SK-N-SH (cell line): Measurements from ENCODE around the gene FMR1. TPM values are rescaled to one million over a fixed set of nuclear protein-coding genes. Genes with fewer than 3 reads are reported as not detected.

ENCODE experiments used
- CTCF ChIA-PET: fragments of 300-600, 350-600 bp; formaldehyde crosslinking; extraction: SDS; loops from one replicate; lab custom pipeline; 2021; lab: Yijun Ruan, JAX
- POLR2A ChIA-PET: fragments of 350-600 bp; sonication (Branson Sonifier 250); formaldehyde crosslinking; extraction: SDS; loops from one replicate; lab custom pipeline; 2020; ENCODE audit warnings: antibody characterized with exemption, inconsistent platforms; lab: Yijun Ruan, JAX
- DNase-seq: peaks from one replicate; pipeline ENCODE4 v3.0.0; 2012
- H2AFZ ChIP-seq: fragments of 200-600 bp; sonication (generic); 2 replicates; pipeline ENCODE4 v1.8.1; 2016; ENCODE audit warnings: antibody characterized with exemption, mild to moderate bottlenecking, low read depth
- H3F3A ChIP-seq: fragments of 200-600 bp; sonication (generic); replicated peaks from 2 replicates; pipeline ENCODE3; 2016; ENCODE audit warnings: antibody characterized with exemption, mild to moderate bottlenecking; ENCODE audit not compliant: insufficient read depth
- H3K27ac ChIP-seq, 2 experiments: fragments of 200-500 bp in 1 of 2; fragments of 200-600 bp in 1 of 2; sonication (Bioruptor generic) in 1 of 2; sonication (generic), shearing (Covaris generic) in 1 of 2; 2 replicates each; pipeline versions ENCODE4 v1.5.1 to v1.6.1; 2014 to 2016; ENCODE audit warnings: low read depth in 2 of 2, inconsistent platforms in 1 of 2, low read length in 1 of 2, mild to moderate bottlenecking in 1 of 2, mixed read lengths in 1 of 2
- H3K27me3 ChIP-seq: fragments of 200-600 bp; sonication (generic), shearing (Covaris generic); 2 replicates; pipeline ENCODE4 v1.6.1; 2016; ENCODE audit warnings: mixed run types; ENCODE audit not compliant: insufficient read depth
- H3K36me3 ChIP-seq, 2 experiments: fragments of 200-500 bp in 1 of 2; fragments of 200-600 bp in 1 of 2; sonication (Bioruptor generic) in 1 of 2; sonication (generic) in 1 of 2; replicated peaks in 1 of 2; 2 replicates each; pipeline versions ENCODE3 to v1.5.1; 2014 to 2016; ENCODE audit warnings: low read length in 1 of 2, mild to moderate bottlenecking in 1 of 2; ENCODE audit not compliant: insufficient read depth in 2 of 2, control insufficient read depth in 1 of 2
- H3K4me1 ChIP-seq, 2 experiments: fragments of 200-500 bp in 1 of 2; fragments of 200-600 bp in 1 of 2; sonication (Bioruptor generic) in 1 of 2; sonication (generic), shearing (Covaris generic) in 1 of 2; 2 replicates each; pipeline versions ENCODE4 v1.5.1 to v1.6.1; 2014 to 2016; ENCODE audit warnings: low read depth in 1 of 2, low read length in 1 of 2, mixed run types in 1 of 2; ENCODE audit not compliant: insufficient read depth in 2 of 2, control insufficient read depth in 1 of 2
- H3K4me2 ChIP-seq: fragments of 200-600 bp; sonication (generic), shearing (Covaris generic); 2 replicates; pipeline ENCODE4 v1.6.1; 2017; ENCODE audit warnings: mixed run types
- H3K4me3 ChIP-seq, 2 experiments: fragments of 200-500 bp in 1 of 2; fragments of 200-600 bp in 1 of 2; sonication (Bioruptor generic) in 1 of 2; sonication (generic), shearing (Covaris generic) in 1 of 2; 2 replicates each; pipeline versions ENCODE4 v1.5.1 to v1.8.1; 2014 to 2016; ENCODE audit warnings: low read depth in 2 of 2, inconsistent platforms in 1 of 2, low read length in 1 of 2, mild to moderate bottlenecking in 1 of 2, mixed read lengths in 1 of 2, moderate library complexity in 1 of 2
- H3K79me2 ChIP-seq: fragments of 200-600 bp; sonication (generic); 2 replicates; pipeline ENCODE4 v1.8.1; 2017; ENCODE audit warnings: mild to moderate bottlenecking; ENCODE audit not compliant: insufficient read depth
- H3K9ac ChIP-seq: fragments of 200-600 bp; sonication (generic); 2 replicates; pipeline ENCODE4 v1.6.1; 2017; ENCODE audit warnings: mixed run types
- H3K9me2 ChIP-seq: fragments of 200-600 bp; sonication (generic); 2 replicates; pipeline ENCODE4 v1.6.1; 2017; ENCODE audit warnings: mixed run types
- H3K9me3 ChIP-seq: fragments of 200-600 bp; sonication (generic); 2 replicates; pipeline ENCODE4 v1.6.1; 2017; ENCODE audit warnings: mixed run types, mild to moderate bottlenecking, moderate library complexity
- H4K20me1 ChIP-seq: fragments of 200-600 bp; sonication (generic); 2 replicates; pipeline ENCODE4 v1.6.1; 2017; ENCODE audit warnings: mild to moderate bottlenecking, mixed run types; ENCODE audit not compliant: insufficient read depth
- ELF1 ChIP-seq: IDR thresholded peaks from 2 replicates; pipeline ENCODE4 v1.4.0; 2012
- EP300 ChIP-seq, 2 experiments: IDR thresholded peaks; 2 replicates each; pipeline versions ENCODE4 v1.4.0 to v1.6.1; 2012; ENCODE audit warnings: borderline replicate concordance in 1 of 2, low read depth in 1 of 2, low read length in 1 of 2
- FOXJ3 ChIP-seq: sonication (generic); formaldehyde crosslinking; IDR thresholded peaks from 2 replicates; pipeline ENCODE4 v1.5.1; 2020; ENCODE audit warnings: mild to moderate bottlenecking, missing genetic modification reagents
- FOXM1 ChIP-seq: IDR thresholded peaks from 2 replicates; pipeline ENCODE4 v1.4.0; 2012; ENCODE audit warnings: low read depth, mild to moderate bottlenecking
- GABPA ChIP-seq: IDR thresholded peaks from 2 replicates; pipeline ENCODE4 v1.4.0; 2012; ENCODE audit warnings: low read depth, mild to moderate bottlenecking
- GATA2 ChIP-seq: sonication (generic); formaldehyde crosslinking; IDR thresholded peaks from 2 replicates; pipeline ENCODE4 v1.5.0; 2020; ENCODE audit warnings: mild to moderate bottlenecking, missing genetic modification reagents
- IRF3 ChIP-seq: fragments of 150-350 bp; IDR thresholded peaks from 2 replicates; pipeline ENCODE4 v1.6.1; 2016; ENCODE audit warnings: mild to moderate bottlenecking, low read depth, low read length
- NFIC ChIP-seq: IDR thresholded peaks from 2 replicates; pipeline ENCODE4 v1.4.0; 2012; ENCODE audit warnings: borderline replicate concordance
- PBX3 ChIP-seq: IDR thresholded peaks from 2 replicates; pipeline ENCODE4; 2012
- RAD21 ChIP-seq: IDR thresholded peaks from 2 replicates; pipeline ENCODE4 v1.6.1; 2012; ENCODE audit warnings: mild to moderate bottlenecking, low read length
- REST ChIP-seq: IDR thresholded peaks from 2 replicates; pipeline ENCODE4 v1.6.1; 2012; ENCODE audit warnings: mild to moderate bottlenecking, low read depth, low read length, moderate library complexity
- RFX5 ChIP-seq: IDR thresholded peaks from 2 replicates; pipeline ENCODE4 v1.6.1; 2012; ENCODE audit warnings: mild to moderate bottlenecking, improper control_type of control experiment, low read length
- TCF12 ChIP-seq: IDR thresholded peaks from 2 replicates; pipeline ENCODE4 v1.4.0; 2012
- TEAD4 ChIP-seq: IDR thresholded peaks from 2 replicates; pipeline ENCODE4 v1.4.0; 2012; ENCODE audit warnings: mild to moderate bottlenecking, borderline replicate concordance; ENCODE audit not compliant: insufficient read depth
- USF1 ChIP-seq: IDR thresholded peaks from 2 replicates; pipeline ENCODE4 v1.4.0; 2012; ENCODE audit warnings: low read depth, borderline replicate concordance
- WGBS: methylation state at CpG from one replicate; pipeline ENCODE4 v1.1.6; 2017; ENCODE audit warnings: low lambda C conversion rate; 5-methylcytosine and 5-hydroxymethylcytosine counted together
- polyA plus RNA-seq, 3 experiments: library from polyadenylated mRNA; depleted of rRNA; stranded (reverse); fragments of >200 nt; gene quantifications; 2 replicates each; pipeline ENCODE4 v1.2.3, GENCODE V29; 2012

Gene FMR1
- polyA plus RNA-seq, 1 of the 3 experiments (the other 2 are of a cell fraction): 7.8 TPM

GRCh38 chrX:147884958-147885357, 26.8 kb upstream of the FMR1 start:
- no peaks in the 10 kb centered on the region for H3F3A ChIP-seq
- TF ChIP-seq FOXJ3: no peak
- no peak for TF ChIP-seq USF1
- no peak for TF ChIP-seq IRF3
- no peak overlapping the region for H3K27ac ChIP-seq
- no peak overlapping the region for H3K4me3 ChIP-seq
- no peak overlapping the region for H3K4me2 ChIP-seq
- no peak overlapping the region for H3K9ac ChIP-seq
- H3K9me3 ChIP-seq: no peaks in the 10 kb centered on the region
- no peaks in the 10 kb centered on the region for H3K79me2 ChIP-seq
- H3K4me1 ChIP-seq: no peaks in the 10 kb centered on the region
- CTCF ChIA-PET: no interaction called here
- H2AFZ ChIP-seq: no peak overlapping the region
- 2% methylated on average over 2 of the region's 2 CpGs for WGBS
- POLR2A ChIA-PET: no interaction called here
- no peaks in the 10 kb centered on the region for H3K9me2 ChIP-seq
- H4K20me1 ChIP-seq: no peaks in the 10 kb centered on the region
- no peak for DNase-seq
- no peaks in the 10 kb centered on the region for H3K36me3 ChIP-seq
- H3K27me3 ChIP-seq: no peaks in the 10 kb centered on the region

GRCh38 chrX:147890756-147891155, 21.0 kb upstream of the FMR1 start:
- CTCF ChIA-PET: no interaction called here
- Histone ChIP-seq H3K4me2 (no peak overlapping the region), H3K9me2 (no peaks in the 10 kb centered on the region)

More at GRCh38 chrX:147890756-147891155, 21.0 kb upstream of the FMR1 start:
- WGBS: 0% methylated on average over 1 of the region's 1 CpG
- TF ChIP-seq GATA2 (CRISPR knock-in tag): no peak
- no peak for TF ChIP-seq GABPA
- TF ChIP-seq TCF12: no peak
- TF ChIP-seq NFIC: no peak
- TF ChIP-seq FOXM1: no peak
- no peak for TF ChIP-seq ELF1
- TF ChIP-seq TEAD4: no peak
- no peak for TF ChIP-seq RFX5
- TF ChIP-seq PBX3: no peak
- TF ChIP-seq RAD21: no peak
- TF ChIP-seq REST: no peak
- TF ChIP-seq EP300 (IDR thresholded peaks at IDR 0.05; ENCODE audit: borderline replicate concordance in 1 of 2, low read depth in 1 of 2, low read length in 1 of 2): no peak
- H3K27ac ChIP-seq: no peak overlapping the region
- no peaks in the 10 kb centered on the region for H3K79me2 ChIP-seq
- no peak for DNase-seq
- H3F3A ChIP-seq: no peaks in the 10 kb centered on the region
- no peaks in the 10 kb centered on the region for H3K36me3 ChIP-seq
- no peak overlapping the region for H3K4me3 ChIP-seq
- no peaks in the 10 kb centered on the region for H3K27me3 ChIP-seq
- POLR2A ChIA-PET: no interaction called here
- H3K9ac ChIP-seq: no peak overlapping the region
- H2AFZ ChIP-seq: no peak overlapping the region
- no peaks in the 10 kb centered on the region for H4K20me1 ChIP-seq
- H3K4me1 ChIP-seq: no peaks in the 10 kb centered on the region
- H3K9me3 ChIP-seq: no peaks in the 10 kb centered on the region
